ENCODE measurements around the gene EGFLAM.

GRCh38 chr5:38285226-38285625 is 26.9 kb downstream of the EGFLAM start:
- TF ChIP-seq, protein P1, sequence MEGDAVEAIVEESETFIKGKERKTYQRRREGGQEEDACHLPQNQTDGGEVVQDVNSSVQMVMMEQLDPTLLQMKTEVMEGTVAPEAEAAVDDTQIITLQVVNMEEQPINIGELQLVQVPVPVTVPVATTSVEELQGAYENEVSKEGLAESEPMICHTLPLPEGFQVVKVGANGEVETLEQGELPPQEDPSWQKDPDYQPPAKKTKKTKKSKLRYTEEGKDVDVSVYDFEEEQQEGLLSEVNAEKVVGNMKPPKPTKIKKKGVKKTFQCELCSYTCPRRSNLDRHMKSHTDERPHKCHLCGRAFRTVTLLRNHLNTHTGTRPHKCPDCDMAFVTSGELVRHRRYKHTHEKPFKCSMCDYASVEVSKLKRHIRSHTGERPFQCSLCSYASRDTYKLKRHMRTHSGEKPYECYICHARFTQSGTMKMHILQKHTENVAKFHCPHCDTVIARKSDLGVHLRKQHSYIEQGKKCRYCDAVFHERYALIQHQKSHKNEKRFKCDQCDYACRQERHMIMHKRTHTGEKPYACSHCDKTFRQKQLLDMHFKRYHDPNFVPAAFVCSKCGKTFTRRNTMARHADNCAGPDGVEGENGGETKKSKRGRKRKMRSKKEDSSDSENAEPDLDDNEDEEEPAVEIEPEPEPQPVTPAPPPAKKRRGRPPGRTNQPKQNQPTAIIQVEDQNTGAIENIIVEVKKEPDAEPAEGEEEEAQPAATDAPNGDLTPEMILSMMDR (IDR thresholded peaks at IDR 0.05; ENCODE audit: poor library complexity), result no peak
- no peak for TF ChIP-seq EZH2 (IDR thresholded peaks at IDR 0.05; ENCODE audit: borderline replicate concordance)
- no peak for TF ChIP-seq EZH2phosphoT487 (IDR thresholded peaks at IDR 0.05; ENCODE audit: low read depth, severe bottlenecking, unreplicated experiment)
